CD4-positive, alpha-beta T cell treated with Interleukin-2 at 100 ng/mL for 4 hours (primary cell): Measurements from ENCODE around the gene NUDT3.
"Not testable (repeated sequence)": the region's sequence is repeated elsewhere in the genome, so short reads cannot be mapped to it uniquely, and the experiment has no call there.

Experiments
- DNase-seq: peaks from one replicate; pipeline ENCODE4 v3.0.0-alpha.2; 2020; ENCODE audit warnings: low spot score

The NUDT3 gene

GRCh38 chr6:34392497-34393190 lies at the start of gene NUDT3:
Gene NUDT3, minus strand, starts transcription at chr6:34392669. Its CDS starts 307 bp downstream, at chr6:34392362.
- peak; percentile 94 for DNase-seq

- no peak for DNase-seq
These were observed 49.1 kb upstream of the NUDT3 start for GRCh38 chr6:34441526-34441925.

GRCh38 chr6:34439442-34439841 lies 47.0 kb upstream of the NUDT3 start:
- DNase-seq: no peak

DNA sequence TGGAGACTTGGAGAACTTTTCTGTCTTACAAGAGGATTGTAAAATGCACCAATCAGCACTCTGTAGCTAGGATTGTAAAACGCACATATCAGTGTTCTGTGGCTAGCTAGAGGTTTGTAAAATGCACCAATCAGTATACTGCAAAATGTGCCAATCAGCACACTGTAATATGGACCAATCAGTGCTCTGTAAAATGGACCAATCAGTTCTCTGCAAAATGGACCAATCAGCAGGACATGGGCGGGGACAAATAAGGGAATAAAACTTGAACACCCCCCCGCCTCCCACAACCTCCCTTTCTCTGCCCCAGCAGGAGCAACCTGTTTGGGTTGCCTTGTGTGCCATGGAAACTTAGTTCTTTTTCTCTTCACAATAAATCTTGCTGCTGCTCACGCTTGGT lies 46.2 kb upstream of the NUDT3 start:
- no peak for DNase-seq

DNA sequence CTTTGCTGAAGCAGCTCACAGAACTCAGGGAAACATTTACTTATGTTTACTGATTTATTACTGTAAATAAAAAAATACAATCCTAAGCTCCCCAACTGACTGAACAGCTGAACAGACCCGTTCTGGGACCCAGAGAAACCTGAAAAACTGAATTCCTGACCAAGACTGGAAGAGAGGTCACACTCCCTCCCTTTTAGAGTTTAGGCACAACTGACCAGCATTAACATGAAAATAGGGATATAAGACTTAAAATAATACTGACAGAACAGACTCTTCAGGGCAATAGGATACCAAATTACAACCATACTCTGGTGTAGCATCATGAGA lies 45.1 kb upstream of the NUDT3 start:
- DNase-seq: no peak

- no peak for DNase-seq
These were observed 44.6 kb upstream of the NUDT3 start for GRCh38 chr6:34436803-34437643.

DNA sequence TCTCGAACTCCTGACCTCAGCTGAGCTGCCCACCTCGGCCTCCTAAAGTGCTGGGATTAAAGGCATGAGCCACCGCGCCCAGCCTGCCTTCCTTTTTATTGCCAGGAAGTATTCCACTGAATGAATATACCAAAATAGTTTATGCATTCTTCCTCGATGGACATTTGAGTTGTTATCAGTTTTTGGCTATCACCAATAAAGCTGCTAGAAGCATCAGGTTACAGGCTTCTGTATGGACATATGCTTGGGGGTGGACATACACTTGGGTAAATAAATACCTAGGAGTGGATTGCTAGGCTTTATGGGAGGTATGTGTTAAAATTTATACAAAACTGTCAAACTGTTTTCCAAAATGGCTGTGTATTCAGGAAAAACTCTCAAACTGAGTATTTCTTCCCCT lies 43.4 kb upstream of the NUDT3 start:
- no peak for DNase-seq

- DNase-seq: peak; percentile 91
These were observed 33.3 kb upstream of the NUDT3 start, which contains the start of gene RPS10 for GRCh38 chr6:34425498-34426410. Gene RPS10, minus strand, starts transcription at chr6:34426069. Its CDS starts 848 bp downstream, at chr6:34425221.

GRCh38 chr6:34425132-34425497 lies 32.6 kb upstream of the NUDT3 start:
- DNase-seq: peak; percentile 2

DNA sequence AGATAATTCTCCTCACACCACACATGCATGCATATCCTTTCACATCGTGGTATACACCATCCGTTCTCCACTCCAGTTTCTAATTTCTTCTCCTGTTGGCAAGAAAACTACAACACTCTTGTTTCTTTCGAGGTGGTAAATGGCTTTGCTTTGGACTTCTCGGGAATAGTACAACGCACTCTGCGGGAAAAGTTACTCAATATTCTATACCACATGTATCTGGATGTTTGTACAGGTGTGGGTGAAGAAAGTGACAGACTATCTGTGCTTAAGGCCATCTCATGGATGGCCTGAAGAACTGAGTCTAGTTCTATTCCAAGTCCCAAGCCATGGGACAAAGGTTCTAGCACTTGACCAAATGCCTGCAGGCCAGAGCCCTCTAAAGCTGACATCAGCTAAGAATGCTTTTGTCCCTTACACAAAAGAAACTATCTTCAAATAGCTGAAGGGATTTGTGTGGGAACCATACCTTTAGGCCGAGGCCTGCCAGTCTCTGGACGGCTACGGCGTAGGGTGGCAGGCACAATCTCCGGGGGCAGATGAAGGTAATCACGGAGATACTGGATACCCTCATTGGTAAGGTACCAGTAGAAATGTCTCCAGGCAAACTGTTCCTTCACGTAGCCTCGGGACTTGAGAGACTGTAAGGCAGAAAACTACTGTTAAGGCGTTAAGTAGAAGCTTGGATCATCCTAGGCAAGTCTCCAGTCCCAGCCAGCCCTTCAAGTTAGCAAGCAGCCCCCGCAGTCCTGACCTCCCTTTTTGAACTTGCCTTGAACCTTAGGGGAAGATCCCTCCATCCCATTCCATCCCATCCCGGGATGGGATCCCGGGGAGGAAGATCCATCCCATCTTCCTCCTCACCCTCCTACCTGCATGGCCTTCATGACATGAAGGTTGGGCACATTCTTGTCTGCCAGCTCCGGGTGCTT lies 32.0 kb upstream of the NUDT3 start:
- no peak for DNase-seq

- DNase-seq: no peak
These were observed 30.8 kb upstream of the NUDT3 start for GRCh38 chr6:34423254-34423653.

DNA sequence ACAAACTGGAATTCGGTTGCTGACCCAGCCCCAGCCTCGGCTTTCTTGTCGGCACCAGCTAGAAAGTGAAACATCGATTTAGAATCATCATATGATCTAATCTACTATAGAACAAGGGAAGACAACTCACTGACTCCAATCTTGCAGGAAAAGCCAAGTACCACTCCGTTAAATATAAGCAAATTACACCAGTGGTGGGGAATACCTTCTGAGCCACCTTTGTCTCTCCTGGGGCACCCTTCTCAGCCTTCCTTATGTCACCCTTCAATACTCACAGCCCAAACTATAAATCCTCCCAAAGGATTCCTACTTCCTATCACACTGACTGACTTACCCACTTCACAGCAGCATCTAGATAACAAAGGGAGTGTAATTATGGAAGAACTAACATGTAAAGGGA lies 25.9 kb upstream of the NUDT3 start:
- DNase-seq: no peak

GRCh38 chr6:34416877-34417371 lies 24.5 kb upstream of the NUDT3 start:
- DNase-seq: no peak

- DNase-seq: peak; percentile 62
These were observed 22.8 kb upstream of the NUDT3 start for GRCh38 chr6:34414999-34415858.

- DNase-seq: no peak
These were observed 20.3 kb upstream of the NUDT3 start for GRCh38 chr6:34412643-34413214.

GRCh38 chr6:34412016-34412415 lies 19.5 kb upstream of the NUDT3 start:
- no peak for DNase-seq

DNA sequence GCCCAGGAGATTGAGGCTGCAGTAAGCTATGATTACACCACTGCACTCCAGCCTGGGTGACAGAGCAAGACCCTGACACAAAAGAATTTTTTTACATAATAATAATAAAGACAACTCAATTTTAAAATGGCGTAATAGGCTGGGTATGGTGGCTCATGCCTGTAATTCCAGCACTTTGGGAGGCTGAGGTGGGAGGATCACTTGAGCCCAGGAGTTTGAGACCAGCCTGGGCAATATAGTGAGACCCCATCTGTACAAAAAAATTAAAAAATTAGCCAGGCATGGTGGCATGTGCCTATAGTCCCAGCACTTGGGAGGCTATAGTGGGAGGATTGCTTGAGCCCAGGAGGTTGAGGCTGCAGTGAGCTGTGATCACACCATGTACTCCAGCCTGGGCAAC lies 15.4 kb upstream of the NUDT3 start:
- not testable (repeated sequence) for DNase-seq

GRCh38 chr6:34396518-34396917 lies 4.0 kb upstream of the NUDT3 start:
- DNase-seq: no peak

- no peak for DNase-seq
These were observed 1.5 kb upstream of the NUDT3 start for GRCh38 chr6:34393966-34394305.
